HS-27A (cell line): ENCODE results near the gene RHEX.

Source experiments
- DNase-seq: peaks from one replicate; pipeline ENCODE4 v3.0.0-alpha.2; 2012; ENCODE audit warnings: low read depth, missing footprints

RHEX gene

DNA sequence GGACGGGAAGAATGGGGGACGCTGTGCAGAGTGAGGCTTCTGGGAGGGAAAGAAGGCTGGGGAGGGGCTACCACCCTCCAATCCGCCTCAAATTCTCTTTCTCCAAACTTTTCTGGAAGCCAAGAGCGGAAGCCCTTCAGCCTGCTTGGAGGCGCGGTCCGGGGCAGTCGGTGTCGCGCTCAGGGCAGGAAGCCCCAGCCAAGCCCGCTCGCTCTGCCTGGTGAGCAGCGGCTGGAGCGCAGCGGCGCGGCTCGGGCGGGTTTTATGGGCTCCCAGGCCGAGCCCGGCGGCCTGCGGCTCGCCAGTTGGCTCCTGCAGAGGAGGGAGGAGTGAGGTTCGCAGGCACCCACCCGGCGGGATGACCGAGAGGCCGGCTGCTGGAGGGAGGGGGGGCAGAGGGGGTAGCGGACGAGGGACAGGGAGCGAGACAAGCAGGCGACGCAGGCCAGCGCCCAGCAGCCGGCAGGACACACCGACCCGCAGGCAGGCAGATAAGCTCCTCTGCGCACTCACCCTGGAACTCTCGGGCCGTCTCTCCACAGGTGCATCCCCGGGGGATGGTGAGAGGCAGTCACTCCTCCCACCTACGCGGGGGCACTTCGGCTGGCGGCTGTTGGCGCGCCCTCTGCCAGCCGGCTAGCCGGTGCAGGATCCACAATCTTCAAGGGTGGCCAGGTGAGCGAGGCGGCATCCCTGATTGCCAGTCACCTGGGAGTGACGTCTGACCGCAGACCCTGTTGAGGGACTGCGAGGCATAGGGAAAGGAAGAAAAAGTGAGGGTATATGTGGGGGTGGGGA, 64.4 kb downstream of the RHEX start, which contains the start of gene AVPR1B:
Gene AVPR1B (minus strand): TSS at position 238 of the 798 bp plus-strand sequence. CDS start 498 bp downstream, outside the sequence.
- no peak for DNase-seq

DNA sequence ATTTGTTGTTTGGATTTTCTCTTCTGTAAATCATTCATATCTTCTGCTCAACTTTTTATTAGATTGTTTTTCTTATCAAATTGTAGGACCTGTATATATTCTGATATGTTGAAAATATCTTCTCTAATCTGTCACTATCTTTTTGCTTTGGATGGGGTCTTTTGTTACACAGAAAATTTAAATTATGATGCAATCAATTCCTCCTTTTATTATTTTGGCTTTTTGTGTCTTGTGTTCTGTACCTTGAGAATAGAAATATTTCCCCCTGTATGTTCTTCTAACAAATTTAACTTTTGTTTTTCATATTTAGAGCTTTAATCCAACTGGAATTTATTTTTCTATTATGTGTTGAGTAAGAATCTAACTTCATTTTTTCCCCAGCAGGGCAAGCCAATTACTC, 67.4 kb downstream of the RHEX start:
- no peak for DNase-seq

DNA sequence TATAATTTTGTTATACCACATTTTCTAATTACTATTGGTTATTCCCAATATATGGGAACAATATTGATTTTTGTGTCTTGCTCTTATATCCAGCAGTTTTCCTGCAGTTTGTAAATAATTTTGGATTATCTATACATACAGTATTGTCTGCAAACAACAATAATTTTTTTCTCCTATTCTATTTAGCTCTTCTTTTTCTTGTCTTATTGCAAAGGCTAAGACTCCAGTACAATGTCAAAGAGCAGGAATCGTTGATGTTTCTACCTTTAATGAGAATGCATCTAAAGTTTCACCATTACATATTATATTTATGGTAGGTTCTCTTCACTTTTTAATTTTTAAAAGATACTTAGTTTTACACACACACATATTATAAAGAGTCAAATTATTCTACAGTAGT, 68.3 kb downstream of the RHEX start:
- no peak for DNase-seq

DNA sequence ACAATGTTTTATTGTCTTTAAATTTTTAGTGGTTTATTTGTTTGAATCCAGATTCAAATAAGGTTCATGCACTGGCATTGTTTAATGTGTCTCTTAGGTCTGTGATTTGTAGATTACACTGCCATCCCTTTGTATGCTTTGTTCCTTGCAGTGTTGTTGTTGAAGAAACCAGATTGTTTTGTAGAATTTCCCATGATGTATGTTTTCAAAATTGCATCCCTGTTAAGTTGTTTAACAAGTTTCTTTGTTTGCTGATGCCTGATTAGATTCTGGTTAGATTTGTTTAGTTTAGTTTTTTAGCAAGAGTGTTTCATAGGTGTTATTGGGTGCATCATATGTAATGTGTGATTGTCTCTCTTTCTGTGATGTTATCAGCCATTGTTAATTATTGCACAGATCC, 69.7 kb downstream of the RHEX start:
- DNase-seq: no peak

DNA sequence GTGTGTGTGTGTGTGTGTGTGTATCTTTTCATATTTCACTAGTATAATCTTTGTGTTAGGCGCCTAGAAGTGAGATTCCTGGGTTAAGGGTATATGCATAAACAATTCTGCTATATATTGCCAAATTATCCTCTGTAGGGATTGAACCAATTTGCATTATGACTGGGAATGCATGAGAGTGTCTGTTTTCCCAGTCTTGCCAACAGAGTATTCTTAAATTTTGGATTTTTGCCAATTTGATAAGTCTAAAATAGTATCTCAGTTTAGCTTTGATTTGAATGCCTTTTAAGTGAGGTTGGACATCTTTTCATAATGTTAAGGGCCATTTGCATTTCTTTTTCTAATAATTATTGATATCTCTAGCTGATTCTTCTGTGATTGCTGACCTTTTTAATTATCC, 72.4 kb downstream of the RHEX start:
- DNase-seq: no peak

DNA sequence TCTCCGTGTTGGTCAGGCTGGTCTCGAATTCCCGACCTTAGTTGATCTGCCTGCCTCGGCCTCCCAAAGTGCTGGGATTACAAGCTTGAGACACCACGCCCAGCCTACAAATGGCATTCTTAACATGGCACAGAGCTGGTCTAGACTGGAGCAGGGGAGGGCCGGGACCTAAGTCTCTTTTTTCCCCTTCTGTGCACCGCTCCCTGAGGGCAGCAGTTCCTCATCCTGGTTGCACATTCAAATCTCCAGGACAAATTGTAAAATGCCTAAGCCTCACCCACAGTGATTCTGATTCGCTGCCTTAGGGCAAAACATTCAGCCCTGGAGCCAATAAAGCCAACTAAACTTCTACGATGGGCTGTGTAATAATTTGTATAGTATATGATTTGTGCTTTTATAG, 74.4 kb downstream of the RHEX start:
- DNase-seq: no peak

DNA sequence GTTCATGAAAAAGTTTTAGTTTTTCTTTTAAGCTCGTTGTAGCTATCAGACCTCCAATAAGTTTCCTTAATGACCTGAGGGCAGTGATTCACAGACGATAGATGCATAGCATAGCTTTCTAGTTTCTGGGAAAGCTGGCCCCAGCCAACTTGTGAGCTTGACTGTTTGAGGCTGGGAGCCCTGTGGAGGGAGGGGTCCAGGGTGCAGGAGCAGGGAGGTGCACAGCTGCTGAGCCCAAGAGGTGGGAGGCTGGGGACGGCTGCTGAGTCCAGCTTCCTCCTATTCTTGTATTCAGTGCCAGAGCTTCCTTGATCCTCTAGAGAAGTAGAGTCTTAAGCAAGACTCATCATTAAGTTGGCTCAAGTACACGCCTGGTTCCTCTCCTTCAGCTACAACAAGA, 75.2 kb downstream of the RHEX start:
- no peak for DNase-seq

DNA sequence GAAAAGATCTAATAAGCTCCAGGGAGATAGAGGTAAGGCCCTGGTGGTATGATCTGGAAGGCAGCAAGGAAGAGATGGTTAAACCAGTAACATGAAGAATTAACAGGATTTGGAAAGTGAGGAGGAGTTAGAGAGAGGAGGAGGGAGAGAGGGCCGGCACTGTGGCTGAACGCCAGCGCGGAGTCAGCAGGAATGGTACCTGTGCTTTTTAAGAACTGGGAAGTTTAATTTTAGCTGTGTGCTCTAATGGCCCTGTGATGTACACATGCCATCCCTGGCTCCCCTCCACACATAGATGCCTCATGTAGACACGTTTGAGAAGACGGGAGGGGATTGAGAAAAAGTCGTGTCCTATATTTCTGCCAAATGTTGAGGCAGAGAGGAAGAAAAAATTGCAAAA, 78.1 kb downstream of the RHEX start:
- DNase-seq: no peak

DNA sequence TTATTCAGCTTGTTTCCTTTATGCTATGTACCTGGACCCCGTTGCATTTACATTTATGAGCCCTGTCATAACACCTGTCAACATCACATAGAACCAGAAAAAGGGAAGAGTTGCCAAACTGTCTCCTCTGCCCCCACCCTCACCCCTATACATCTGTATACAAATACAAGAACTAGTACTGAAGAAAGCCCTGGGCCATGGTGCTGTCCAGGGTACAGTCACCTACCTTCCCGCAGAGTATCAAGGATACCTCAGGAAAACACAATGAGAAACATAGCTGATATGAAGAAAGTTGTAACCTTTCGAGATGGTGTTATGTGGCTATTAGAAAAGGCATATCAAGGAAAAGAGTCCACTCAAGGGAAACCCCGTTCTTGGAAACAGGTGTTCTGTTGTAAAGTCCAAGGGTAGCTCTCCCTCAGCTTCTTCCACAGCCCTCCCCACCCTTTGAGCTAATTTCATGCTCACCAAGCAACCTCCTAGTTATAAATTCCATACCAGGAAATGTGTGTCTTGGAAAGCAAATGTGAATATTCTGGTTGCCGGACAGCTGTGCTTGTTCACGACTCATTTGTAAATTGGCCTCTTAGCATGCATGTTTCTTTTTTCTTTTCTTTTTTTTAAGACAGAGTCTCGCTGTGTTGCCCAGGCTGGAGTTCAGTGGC, 80.9 kb downstream of the RHEX start:
- DNase-seq: no peak

DNA sequence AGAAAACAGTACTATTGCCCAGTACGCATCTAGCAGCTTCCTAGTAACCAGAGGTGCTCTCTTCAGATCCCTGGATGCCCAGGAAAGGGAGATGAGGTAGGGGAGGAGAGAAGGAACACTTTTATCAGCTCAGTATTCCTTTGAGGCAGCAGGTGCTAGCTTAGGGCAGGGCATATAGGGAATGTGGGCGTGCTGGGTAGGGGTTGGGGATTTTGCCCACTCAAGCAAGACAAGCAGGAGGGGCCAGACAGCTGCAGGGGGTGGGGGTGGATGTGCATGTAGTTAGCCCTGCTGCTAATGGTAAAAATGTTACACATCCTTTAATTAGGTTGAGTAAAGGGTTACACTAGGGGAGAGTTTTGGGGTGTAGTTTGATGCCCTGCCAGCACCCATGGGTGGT, 82.3 kb downstream of the RHEX start:
- no peak for DNase-seq

DNA sequence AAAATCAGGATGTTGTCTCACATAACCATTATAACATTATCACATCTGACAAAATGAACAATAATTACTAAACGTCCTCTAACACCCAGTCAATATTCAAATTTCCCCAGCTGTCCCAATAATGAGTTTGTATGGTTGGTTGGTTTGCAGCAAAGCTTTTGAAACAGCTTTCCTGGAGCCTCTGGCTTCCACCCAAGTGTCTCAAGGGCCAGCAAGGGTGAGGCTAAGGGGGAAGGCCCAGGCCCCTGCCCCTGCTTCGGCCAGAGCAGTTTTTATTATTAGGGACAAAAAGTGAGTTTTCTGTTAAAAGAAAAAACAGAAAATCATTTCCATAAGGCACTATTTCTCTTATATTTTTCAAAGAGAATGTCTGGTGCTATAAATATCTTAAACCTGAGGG, 83.3 kb downstream of the RHEX start:
- DNase-seq: no peak

DNA sequence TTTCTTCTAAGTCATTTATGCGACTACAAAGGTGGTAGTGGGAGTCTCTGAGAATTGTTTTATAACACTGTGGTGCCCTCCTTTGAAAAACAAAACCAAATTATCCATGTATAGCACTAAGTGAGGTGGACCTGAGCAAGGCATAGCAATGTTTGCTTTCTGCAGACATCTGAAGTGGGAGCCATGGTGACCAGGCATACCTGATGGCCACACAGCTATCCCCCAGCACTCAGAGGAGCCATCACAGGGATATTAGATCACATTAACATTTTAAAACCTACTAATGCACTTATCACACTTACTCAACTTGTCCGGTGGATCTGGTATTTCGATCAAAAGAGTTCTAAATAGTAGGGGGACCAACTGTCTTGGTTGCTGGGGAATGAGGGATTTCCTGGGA, 89.0 kb downstream of the RHEX start:
- no peak for DNase-seq

DNA sequence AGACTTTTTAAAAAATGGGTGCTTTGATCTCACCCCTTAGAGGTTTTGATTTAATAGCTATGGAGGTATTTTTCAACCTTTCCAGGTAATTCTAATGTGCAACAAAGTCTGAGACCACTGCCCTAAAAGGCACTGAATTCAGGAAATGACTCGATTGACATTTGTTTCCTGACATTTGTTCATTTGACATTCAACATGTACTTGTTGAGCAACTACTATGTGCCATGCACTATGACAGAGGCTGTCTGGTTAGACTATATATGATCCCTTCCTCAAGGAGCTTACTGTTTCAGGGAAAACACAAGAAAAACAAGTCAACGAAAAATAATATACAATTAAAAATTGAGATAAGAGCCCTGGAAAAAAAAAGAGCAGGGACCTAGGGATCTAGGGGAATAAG, 89.8 kb downstream of the RHEX start:
- no peak for DNase-seq

DNA sequence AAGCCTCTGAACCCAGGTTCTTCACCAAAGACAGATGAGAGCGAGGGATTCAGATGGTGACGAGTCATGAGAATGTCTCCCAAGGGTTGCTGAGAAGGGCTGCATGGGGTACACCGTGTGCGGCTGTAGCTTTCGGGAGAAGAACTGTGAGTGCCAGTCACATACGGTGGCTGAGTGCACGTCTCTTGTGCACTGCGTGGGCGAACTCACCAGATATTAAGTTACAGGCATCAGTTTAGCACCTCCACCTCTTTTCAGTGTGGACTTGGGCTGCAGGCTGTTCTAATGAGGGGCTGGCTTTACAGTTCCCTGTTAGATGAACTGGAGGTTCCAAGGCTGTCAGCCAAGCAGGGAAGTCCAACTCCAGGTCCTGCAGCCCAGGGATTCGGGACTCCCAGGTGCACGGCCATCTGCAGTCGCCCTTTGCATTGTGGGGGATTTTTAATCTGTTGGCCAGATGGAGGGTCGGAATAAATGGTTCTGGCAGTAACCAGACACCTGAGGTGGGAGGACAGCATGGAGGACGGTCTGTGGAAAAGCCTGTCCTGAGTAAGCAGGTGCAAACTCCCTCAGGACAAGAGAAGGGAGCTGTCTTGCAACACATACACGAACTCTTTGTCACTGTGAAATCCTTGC, 90.7 kb downstream of the RHEX start:
- no peak for DNase-seq

DNA sequence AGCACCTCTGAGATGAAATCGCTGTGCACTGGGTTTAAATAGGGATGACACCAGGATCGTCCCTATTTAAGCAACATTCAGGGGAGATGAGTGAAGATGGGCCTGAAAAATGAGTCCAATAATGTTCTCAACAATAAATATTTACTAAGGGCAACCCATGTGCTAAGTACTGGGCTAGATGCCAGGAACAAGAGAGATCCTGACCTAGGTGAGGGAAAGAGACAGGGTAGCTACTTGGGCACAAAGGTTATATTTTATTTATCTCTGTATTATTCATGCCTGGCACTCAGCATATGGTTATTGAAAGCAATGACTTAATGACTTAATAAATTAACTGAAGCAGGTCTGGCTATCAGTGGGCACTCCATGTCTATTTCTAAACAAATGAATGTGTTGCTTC, 91.6 kb downstream of the RHEX start:
- DNase-seq: no peak

DNA sequence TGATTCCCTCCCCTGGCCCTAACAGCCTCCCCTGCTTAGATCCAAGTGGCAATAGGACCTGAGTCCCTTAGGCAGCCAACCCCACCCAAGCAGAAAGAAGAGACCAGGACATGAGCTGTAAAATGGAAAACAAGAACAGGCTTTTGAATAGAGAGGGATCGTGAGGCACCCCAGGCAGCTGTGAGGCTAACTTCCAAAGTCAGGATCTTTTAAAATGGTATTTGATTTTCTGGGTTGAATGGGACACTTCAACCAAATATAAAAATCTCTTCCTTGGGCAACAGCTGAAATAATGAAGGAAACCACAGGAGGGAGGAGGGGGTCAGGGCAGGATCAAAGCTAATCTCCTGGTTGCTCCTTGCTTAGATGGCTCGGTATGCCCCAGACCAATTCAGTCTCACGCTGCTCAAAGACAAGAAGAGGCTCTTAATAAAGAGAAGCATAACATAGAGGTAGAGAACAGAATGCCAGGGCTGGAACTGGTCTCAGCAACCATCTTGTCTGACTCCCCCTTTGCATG, 92.9 kb downstream of the RHEX start:
- DNase-seq: no peak
